Measurements from ENCODE around the gene C12orf75.

DNA sequence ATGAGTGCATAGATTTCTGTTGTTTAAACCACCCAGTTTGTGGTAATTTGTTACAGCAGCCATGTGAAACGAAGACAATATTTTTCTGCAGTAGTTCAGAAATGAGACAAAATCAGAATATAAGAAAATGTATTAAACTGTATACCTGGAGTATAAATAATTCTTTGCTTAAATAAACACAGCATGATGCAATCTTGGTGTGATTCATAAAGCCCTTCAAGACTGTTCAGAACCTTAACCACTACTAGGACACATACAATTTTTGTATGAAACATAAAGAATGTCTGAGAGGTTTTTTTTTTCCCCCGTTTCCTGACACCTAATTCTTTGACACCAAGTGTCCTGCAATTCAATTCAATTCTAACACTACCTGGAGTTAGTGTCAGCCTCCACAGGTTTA lies 10.5 kb downstream of the C12orf75 start:
- TF ChIP-seq, protein P1, sequence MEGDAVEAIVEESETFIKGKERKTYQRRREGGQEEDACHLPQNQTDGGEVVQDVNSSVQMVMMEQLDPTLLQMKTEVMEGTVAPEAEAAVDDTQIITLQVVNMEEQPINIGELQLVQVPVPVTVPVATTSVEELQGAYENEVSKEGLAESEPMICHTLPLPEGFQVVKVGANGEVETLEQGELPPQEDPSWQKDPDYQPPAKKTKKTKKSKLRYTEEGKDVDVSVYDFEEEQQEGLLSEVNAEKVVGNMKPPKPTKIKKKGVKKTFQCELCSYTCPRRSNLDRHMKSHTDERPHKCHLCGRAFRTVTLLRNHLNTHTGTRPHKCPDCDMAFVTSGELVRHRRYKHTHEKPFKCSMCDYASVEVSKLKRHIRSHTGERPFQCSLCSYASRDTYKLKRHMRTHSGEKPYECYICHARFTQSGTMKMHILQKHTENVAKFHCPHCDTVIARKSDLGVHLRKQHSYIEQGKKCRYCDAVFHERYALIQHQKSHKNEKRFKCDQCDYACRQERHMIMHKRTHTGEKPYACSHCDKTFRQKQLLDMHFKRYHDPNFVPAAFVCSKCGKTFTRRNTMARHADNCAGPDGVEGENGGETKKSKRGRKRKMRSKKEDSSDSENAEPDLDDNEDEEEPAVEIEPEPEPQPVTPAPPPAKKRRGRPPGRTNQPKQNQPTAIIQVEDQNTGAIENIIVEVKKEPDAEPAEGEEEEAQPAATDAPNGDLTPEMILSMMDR (IDR thresholded peaks at IDR 0.05) = no peak
- no peak for TF ChIP-seq POLR2A (IDR thresholded peaks at IDR 0.05)

Data from adrenal gland (tissue), 5 donors.